Inferior parietal cortex (tissue), 1 donor: ENCODE measurements around the gene APOC3.
"Not testable (repeated sequence)": the region's sequence is repeated elsewhere in the genome, so short reads cannot be mapped to it uniquely, and the experiment has no call there.

Source experiments
- DNase-seq: peaks from one replicate; pipeline ENCODE4 v3.0.0-alpha.2; 2016; ENCODE audit errors: extremely low spot score

APOC3 gene

DNA sequence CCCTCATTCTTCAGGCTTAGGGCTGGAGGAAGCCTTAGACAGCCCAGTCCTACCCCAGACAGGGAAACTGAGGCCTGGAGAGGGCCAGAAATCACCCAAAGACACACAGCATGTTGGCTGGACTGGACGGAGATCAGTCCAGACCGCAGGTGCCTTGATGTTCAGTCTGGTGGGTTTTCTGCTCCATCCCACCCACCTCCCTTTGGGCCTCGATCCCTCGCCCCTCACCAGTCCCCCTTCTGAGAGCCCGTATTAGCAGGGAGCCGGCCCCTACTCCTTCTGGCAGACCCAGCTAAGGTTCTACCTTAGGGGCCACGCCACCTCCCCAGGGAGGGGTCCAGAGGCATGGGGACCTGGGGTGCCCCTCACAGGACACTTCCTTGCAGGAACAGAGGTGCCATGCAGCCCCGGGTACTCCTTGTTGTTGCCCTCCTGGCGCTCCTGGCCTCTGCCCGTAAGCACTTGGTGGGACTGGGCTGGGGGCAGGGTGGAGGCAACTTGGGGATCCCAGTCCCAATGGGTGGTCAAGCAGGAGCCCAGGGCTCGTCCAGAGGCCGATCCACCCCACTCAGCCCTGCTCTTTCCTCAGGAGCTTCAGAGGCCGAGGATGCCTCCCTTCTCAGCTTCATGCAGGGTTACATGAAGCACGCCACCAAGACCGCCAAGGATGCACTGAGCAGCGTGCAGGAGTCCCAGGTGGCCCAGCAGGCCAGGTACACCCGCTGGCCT lies 641 bp downstream of the APOC3 start:
- DNase-seq = no peak

DNA sequence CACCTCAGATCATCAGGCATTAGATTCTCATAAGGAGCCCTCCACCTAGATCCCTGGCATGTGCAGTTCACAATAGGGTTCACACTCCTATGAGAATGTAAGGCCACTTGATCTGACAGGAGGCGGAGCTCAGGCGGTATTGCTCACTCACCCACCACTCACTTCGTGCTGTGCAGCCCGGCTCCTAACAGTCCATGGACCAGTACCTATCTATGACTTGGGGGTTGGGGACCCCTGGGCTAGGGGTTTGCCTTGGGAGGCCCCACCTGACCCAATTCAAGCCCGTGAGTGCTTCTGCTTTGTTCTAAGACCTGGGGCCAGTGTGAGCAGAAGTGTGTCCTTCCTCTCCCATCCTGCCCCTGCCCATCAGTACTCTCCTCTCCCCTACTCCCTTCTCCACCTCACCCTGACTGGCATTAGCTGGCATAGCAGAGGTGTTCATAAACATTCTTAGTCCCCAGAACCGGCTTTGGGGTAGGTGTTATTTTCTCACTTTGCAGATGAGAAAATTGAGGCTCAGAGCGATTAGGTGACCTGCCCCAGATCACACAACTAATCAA lies 2.2 kb downstream of the APOC3 start:
- DNase-seq = no peak

DNA sequence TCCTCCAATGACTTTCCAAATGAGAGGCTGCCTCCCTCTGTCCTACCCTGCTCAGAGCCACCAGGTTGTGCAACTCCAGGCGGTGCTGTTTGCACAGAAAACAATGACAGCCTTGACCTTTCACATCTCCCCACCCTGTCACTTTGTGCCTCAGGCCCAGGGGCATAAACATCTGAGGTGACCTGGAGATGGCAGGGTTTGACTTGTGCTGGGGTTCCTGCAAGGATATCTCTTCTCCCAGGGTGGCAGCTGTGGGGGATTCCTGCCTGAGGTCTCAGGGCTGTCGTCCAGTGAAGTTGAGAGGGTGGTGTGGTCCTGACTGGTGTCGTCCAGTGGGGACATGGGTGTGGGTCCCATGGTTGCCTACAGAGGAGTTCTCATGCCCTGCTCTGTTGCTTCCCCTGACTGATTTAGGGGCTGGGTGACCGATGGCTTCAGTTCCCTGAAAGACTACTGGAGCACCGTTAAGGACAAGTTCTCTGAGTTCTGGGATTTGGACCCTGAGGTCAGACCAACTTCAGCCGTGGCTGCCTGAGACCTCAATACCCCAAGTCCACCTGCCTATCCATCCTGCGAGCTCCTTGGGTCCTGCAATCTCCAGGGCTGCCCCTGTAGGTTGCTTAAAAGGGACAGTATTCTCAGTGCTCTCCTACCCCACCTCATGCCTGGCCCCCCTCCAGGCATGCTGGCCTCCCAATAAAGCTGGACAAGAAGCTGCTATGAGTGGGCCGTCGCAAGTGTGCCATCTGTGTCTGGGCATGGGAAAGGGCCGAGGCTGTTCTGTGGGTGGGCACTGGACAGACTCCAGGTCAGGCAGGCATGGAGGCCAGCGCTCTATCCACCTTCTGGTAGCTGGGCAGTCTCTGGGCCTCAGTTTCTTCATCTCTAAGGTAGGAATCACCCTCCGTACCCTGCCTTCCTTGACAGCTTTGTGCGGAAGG lies 2.9 kb downstream of the APOC3 start:
- no peak for DNase-seq

DNA sequence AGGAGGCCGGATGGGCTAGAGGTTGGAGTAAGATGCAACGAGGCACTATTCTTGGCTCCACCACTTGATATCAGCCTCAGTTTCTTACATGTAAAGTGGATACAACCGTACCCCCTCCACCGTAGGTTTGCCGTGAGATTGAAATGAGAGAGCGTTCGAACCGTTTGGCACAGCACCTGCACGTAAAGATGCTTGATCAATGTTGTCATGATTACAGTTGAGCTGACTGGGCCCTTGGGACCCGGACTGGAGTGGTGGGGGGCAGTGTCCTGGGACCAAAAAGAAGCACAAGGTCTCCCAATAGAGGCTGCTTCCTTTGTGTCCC lies 3.7 kb downstream of the APOC3 start:
- DNase-seq = no peak

DNA sequence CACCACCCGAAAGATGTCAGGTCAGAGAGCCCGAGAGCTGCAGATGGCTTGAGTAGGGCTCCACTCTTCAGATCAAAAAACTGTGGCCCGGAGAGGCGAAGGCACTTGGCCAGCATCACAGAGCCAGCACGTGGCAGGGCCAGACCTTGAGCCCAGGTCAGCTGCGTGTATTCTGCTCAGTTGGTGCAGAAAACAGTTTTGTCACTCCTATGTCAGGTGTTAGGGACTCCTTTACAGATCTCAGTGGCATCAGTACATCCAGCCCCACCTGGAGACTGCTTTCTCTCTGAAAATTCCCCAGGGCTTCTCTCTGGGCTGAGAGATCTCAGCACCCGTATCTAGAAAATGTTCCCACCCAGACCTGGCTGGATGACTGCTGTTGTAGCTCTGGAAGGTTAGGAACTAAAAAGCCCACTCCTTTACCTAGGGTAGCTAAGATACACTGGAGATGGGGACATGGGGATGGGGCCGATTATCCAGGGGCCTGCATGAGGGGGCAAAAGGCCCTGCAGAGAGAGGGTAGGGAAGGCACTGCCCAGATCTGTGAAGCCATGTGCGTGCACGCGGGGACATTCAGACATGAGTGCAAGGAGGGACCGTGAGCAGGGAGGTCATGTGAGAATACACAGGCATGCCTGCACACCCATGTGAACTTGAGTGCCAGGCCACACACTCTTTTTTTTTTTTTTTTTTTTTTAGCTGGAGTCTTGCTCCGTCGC lies 4.3 kb downstream of the APOC3 start:
- DNase-seq = no peak

DNA sequence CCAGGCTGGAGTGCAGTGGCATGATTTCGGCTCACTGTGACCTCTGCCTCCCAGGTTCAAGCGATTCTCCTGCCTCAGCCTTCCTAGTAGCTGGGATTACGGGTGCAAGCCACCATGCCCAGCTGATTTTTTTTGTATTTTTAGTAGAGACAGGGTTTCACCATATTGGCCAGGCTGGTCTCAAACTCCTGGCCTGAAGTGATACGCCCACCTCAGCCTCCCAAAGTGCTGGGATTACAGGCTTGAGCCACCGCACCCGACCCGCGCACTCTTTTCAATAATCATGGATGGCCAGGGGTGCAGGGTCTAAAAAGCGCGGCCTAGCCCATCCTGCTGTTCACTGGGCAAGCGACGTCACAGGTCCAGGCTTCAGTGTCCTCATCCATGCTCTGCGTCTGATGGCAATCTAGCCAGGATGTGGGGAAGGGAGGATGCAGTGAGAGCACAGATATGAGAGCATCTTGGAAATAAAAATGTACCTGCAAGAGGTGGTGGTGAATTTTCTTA lies 4.9 kb downstream of the APOC3 start:
- DNase-seq = not testable (repeated sequence)

DNA sequence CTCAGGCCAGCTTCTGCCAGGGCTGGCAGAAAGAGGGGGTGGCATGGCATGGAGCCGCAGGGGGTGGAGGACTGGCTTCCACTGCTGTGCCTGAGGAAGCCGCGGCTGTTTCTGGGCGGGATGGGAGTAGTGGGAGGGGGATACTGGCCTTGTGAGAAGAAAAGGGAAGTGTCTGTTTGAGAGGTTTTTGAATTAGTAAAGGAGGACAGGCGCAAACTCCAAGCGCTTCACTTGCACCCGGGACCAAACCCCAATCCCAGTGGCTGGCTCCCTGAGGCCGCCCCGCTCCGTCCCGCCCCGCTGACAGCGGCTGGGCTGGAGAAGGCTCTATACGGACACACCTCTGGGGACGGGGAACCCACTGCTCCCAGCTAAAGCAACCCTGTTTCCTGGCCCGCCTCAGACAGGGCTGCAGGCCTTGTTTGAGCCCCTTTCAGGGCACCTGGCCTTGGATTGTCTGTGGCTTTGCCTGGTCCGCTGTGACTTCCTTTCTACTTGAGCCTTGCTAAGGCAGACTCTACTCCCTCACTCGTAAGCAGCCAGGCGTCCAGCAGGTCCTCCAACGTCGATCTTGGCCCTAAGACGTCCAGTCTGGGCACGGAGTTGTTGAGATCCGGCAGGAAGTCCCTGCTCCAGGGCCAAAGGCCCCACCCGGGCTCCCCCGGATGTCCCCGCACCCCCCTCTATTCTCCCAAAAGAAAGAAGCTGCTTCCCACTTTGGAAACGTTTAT lies 5.5 kb downstream of the APOC3 start:
- no peak for DNase-seq

DNA sequence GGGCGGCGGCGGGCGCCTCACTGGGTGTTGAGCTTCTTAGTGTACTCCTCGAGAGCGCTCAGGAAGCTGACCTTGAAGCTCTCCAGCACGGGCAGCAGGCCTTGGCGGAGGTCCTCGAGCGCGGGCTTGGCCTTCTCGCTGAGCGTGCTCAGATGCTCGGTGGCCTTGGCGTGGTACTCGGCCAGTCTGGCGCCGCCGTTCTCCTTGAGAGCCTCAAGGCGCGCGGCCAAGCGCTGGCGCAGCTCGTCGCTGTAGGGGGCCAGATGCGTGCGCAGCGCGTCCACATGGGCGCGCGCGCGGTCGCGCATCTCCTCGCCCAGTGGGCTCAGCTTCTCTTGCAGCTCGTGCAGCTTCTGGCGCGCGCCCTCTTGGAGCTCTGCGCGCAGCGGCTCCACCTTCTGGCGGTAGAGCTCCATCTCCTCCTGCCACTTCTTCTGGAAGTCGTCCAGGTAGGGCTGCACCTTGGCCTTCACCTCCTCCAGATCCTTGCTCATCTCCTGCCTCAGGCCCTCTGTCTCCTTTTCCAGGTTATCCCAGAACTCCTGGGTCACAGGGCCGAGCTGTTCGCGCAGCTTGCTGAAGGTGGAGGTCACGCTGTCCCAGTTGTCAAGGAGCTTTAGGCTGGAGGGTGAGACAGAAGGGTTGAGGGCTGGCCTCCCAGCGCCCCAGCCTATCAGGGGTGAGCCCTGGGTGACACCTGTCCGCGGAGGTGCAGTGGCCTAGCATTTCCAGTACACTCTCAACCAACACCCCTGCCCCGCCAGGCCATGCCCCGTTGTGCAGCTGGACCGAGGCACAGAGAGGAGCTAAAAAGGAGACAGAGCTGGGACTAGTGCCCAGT lies 6.3 kb downstream of the APOC3 start:
- peak; percentile 85 for DNase-seq

DNA sequence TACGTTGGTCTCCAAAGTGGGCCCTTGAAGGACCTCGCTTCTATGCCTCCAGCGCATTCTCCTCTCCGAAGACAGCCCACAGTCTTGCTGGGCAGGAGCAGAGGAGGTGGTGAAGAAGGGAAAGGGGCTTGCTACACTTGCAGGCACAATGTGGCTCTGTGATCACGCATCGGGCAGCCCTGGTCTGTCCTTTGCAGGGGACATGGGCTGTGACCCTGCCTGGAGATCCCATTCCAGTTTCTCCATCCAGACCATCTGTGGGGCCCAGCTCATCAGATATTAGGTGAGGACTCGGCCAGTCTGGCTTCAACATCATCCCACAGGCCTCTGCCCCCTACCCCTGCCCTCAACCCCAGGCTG lies 6.9 kb downstream of the APOC3 start:
- no peak for DNase-seq

DNA sequence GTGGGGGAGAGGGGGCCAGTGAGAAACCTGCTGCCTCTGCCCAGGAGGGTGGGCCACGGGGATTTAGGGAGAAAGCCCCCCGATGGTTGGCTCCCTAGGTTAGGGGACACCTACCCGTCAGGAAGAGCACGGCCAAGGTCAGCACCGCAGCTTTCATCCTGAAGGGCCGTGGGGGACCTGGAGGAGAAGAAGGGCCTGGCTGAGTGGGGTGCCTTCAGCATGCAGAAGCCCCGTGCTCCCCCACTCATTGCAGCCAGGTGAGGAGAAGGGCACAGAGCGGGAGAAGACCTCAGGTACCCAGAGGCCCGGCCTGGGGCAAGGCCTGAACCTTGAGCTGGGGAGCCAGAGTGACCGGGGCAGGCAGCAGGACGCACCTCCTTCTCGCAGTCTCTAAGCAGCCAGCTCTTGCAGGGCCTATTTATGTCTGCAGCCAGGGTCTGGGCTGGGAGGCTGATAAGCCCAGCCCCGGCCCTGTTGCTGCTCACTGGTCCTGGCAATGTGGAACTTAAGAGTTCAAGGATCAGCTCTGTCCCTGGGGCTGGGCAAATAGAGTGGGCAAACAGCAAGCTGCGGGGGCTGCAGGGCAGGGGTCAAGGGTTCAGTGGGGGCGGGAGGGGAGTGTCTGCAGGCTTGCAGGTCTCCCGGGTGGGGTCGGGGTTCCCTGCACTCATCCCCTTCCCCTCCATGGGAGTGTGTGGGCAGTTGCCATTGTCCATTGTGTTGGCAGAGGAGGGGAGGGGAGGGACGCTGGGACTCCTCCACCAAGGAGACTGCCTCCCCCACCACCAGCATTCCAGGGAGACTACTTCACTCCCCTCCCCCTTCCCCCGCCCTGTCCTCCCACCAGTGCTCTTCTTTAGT lies 7.8 kb downstream of the APOC3 start, which contains the start of gene APOA1:
TSS of gene APOA1 (minus strand) at position 392 of the 861 bp plus-strand sequence. CDS start at position 157, 235 bp downstream.
- DNase-seq = no peak

DNA sequence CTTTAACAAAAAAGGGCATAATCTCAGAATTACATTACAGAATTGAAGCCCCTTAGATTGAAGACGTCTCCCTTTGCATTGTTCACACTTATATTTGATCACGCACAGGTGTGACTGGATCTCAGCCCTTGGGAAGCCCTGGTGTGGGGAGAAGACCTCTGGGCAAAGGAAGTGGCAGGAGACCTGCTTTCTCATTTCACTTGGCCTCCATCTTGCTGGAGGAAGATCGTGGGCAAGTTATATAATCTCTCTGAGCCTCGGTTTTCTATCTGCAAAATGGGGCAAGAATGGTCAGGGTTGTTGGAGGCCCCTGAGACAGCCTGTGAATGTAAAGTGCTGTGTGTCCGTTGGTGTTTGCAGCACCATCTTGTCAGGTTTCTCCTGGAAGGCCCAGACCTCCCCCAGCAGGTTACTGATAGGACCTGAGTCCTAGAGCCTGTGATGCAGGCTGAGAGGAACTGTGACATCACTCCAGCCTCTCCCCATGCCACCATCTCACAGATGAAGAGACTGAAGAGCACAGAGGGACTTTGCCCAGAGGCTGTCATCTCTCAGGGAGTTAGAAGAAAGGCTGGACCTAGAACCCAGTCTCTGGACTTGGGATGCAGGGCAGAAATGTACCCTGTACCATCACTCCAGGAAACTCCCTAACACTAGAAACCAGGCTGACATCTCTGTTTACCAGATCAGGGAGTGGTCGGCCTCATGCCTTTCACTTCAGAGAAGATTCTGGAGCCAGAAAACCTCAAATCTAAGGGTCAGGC lies 8.8 kb downstream of the APOC3 start:
- DNase-seq = no peak

DNA sequence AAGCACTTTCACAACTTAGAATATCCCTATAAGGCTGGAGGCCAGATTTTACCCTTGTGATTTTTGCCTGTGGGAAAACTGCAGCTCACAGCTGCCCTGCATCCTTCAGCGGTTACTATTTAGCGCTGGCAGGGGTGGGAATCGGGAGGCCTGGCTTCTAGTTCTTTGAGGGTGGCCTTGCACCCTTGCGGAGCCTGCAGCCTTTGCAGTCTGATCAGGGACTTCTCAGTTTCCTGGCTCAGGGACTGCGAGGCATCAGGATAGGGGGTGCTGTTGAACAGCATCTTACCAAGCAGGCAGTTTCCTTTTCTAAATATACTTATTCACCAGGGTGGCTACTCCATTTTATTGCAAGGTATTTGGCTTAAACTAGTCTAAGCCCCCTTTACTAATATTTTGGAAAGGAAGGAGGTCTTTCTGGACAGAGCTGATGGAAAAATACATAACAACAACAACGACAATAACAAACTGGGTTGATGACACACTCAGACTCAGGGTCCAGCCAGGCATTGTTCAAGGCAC lies 10.6 kb downstream of the APOC3 start:
- DNase-seq = no peak

DNA sequence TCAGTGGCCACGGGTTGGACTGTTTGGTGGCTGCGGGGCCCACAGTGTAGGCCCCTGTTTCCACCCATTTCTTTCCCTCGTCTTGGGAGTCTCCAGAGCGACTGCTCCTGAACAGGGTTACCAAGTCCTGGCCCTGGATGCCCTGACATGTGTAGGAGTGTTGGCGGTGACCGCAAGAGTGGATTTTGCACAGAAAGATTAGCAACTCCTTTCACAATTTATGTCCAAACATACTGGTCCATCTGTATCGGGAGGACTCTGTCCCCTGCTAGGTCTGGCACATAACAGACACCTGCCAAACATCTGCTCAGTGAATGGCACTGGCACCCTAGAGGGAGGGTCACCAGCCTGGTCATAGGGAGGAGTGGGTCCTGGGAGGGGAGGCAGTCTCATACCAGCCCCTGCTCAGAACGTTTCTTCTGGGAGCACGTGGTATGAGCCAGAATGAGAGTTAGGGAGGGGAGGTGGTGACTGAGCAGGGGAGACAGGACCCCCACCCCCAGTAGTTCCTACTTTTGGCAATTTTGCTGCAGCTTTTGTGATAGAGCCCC lies 11.1 kb downstream of the APOC3 start:
- DNase-seq = no peak

DNA sequence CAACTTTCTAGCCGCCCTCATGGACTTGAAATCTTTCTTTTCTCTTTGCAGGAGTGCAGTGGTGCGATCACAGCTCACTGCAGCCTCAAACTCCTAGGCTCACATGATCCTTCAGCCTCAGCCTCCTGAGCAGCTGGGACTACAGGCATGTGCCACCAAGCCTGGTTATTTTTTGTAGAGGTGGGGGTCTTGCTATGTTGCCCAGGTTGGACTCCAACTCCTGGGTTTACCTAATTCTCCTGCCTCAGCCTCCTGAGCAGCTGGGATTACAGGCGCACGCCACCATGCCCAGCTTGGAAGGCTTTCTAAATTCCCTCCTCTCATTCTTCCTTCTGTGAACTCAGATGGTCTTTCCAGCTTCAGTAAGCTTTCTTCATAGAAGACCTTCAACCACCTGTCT lies 12.4 kb downstream of the APOC3 start:
- no peak for DNase-seq

DNA sequence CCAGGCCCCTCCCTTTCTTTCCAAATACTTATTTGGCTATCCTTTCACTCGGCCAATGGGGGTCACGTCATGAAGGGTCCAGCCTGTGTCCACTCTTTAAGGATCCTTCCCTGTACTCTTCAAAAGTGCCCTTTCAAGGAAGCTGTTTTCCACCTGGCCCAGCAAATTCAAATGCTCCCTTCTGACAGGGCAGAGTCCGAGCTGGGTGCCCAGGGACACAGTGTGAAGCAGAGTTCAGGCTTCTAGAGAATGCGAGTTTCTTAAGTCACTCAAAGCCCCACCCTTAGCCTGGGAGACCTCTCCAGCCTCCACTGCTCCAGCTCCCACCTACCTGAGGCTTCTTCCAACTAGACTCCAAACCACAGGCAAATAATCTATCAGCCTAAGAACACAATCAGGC lies 13.2 kb downstream of the APOC3 start:
- no peak for DNase-seq

DNA sequence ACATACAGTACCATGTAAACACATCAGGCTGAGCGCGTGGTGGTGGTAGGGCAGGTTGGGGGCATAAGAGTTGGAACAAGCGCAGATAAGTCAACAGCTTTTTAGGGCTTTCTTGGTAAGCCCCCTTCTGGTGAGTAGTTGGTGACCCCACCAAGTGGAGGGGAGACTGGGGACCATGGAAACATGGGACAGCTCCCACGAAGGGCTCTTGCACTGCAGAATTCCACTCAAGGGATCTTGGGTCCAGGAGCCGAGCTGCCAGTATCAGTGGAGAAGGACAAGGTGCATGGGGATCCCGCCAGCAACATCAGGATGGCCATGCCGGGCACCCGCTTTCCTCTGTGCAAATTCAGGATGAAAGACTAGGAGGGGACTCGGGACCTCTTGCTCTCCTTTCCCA lies 14.0 kb downstream of the APOC3 start:
- no peak for DNase-seq

DNA sequence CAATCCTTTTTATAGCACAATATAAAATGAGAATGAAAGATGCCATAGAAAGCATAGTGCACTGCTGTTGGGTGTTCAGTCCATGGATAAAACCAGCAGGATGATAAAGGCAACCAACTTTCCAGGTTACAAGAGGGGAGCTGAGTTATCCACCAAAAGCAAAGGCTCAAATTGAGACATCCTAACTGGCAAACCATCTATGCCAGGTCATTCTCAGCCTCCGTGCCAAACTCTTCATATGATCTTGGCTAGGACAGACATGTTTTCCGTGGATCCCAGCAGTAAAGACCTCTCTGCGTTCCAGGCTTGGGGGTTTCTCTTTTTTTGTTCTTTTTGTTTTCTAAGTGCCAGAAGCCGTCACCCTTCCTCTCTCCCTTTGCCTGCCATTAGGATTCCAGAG lies 15.0 kb downstream of the APOC3 start:
- no peak for DNase-seq

DNA sequence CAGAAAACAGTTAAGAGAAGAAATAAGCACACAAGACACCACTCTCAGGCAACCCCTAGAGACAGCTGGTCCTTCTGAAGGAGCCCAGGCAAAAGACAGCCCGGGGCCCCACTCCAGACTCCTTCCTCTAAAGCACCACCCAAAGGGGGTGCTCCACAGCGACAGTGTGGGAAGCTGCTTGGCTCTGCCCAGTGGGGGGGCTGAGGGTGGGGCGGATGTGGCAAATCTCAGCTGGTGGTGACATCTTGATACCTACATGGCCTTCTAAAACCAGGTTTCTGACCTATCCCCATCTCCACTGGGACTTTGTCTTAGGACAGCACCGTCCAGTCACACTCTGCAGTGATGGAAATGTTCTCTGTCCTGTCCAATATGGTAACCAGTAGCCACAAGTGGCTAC lies 17.9 kb downstream of the APOC3 start:
- DNase-seq = no peak
